GM19023 (cell line): ENCODE measurements around the gene NCOA1.

Experiments
- ATAC-seq: cut with Tn5 transposase; IDR thresholded peaks from one replicate; pipeline ENCODE4 v1.9.1; 2021; ENCODE audit warnings: mild to moderate bottlenecking, moderate library complexity; ENCODE audit not compliant: unreplicated experiment

Gene NCOA1

DNA sequence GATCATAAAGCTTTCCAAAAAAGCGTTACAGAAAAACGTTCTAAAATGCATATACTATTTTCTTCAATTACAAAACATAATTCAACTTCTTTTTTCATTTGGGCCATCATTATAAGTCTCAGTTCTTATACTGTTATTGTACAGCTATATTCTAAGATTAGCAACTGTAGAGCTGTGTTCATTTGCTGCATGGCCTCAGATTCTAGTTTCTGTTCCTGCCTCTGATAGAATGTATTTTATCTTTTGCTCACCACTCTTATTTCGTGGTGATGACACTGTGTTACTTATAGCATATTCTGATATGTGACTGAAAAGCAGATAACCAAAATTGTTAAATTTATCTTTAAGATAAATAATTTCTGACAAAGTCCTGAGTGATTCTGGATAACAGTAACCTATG, 234.9 kb downstream of the NCOA1 start:
- ATAC-seq = no peak

GRCh38 chr2:24730481-24730880, 239.4 kb downstream of the NCOA1 start:
- ATAC-seq = no peak

GRCh38 chr2:24731040-24731439, 240.0 kb downstream of the NCOA1 start:
- no peak for ATAC-seq

GRCh38 chr2:24731923-24732322, 240.9 kb downstream of the NCOA1 start:
- ATAC-seq = no peak

GRCh38 chr2:24734741-24735140, 243.7 kb downstream of the NCOA1 start:
- ATAC-seq = no peak

DNA sequence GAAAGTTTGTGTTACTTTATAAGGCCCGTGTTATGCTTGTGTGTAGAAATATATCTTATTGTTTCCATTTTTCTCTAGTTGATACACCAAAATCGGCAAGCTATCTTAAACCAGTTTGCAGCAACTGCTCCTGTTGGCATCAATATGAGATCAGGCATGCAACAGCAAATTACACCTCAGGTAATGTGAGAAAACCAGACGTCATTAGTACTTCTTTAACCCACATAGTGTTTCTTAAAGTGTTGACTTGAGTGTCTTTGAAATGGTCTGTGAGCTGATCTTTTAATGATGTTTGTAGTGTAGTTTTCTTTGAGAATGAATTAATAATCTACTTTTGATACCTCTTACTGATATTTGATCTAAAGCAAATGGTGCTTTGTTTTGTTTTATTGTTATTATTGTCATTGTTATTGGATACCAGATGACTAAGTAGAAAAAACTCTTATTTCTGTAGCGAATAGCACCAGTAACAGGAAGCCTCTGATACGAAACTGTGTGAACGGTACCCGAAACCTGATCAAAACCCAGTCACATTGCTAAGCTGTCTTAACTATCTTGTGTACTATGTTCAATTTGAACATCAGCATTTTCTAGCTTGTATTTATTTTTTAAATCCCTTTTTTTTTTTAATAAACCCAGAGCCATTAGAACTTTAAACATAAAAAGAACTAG, 248.4 kb downstream of the NCOA1 start:
- ATAC-seq = no peak

- ATAC-seq = no peak
These were observed 249.1 kb downstream of the NCOA1 start for GRCh38 chr2:24740142-24740541.

- no peak for ATAC-seq
These were observed 251.7 kb downstream of the NCOA1 start for GRCh38 chr2:24742730-24743129.

- no peak for ATAC-seq
These were observed 252.9 kb downstream of the NCOA1 start for GRCh38 chr2:24743924-24744323.

- ATAC-seq = no peak
These were observed 253.3 kb downstream of the NCOA1 start for GRCh38 chr2:24744356-24744755.

DNA sequence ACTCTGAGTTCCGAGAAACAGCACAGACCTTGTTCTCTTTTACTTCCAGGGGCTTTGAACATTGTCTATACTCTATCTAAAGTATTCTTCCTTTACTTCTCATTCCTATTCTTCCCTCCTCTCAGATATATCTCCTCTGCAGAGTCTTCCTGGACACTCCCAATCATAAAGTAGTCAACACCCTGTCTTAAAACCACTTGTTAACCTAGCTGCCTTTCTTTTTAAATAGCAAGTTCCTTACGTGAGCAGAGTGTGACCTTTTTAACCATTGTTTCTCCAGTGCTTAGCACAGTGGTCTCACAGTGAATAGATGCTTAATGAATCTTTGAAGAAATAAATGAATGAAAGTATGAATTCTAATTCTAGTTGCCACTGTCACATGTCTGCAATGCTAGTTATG, 254.8 kb downstream of the NCOA1 start:
- no peak for ATAC-seq

DNA sequence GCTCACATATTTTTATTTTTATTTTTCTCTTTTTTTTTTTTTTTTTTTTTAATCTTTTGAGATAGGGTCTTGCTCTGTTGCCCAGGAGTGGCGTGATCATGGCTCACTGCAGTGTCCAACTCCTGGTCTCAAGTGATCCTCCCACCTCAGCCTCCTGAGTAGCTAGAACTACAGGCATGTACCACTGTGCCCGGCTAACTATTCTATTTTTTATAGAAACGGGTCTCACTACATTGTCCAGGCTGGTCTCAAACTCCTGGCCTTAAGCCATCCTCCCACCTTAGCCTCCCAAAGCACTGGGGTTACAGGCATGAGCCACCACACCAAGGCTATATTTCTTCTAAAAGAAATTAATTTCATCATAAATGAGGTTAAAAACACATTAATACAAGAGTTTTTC, 256.2 kb downstream of the NCOA1 start:
- no peak for ATAC-seq

- no peak for ATAC-seq
These were observed 258.1 kb downstream of the NCOA1 start for GRCh38 chr2:24749069-24749691.

DNA sequence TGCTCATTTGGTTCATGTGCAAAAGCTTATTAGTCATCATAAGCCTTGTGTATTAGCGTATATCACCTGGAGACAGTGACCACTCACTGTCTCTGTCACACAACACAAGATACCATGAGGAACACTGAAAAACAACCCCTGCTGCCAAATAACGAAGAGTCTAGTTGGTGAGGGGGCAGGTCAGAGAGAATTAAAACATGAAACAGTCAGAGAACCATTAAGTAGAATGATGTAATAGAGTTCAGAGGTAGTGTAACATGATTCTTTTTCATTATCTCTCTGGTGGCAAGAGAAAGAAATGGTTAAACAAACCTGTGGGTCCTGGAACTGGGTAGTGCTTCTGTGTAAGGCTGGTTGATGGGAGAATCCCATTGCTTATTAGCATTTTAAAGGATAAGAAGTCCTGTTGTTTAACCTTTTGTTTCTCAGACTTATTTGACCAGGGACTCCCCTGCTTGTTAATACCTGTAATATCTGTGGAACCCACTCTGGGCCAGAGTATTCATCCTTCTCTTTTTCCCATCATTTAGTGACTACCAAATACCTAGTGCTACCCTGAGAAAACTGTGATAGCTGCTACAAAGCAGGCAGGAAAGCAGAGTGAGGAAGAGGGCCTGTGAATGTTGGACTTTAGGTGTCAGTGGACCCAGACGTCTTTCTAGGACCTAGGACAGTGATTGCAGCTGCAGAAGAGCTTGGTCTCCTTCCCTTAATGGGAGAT, 264.1 kb downstream of the NCOA1 start:
- ATAC-seq = no peak

GRCh38 chr2:24756789-24757188, 265.7 kb downstream of the NCOA1 start:
- ATAC-seq = no peak

DNA sequence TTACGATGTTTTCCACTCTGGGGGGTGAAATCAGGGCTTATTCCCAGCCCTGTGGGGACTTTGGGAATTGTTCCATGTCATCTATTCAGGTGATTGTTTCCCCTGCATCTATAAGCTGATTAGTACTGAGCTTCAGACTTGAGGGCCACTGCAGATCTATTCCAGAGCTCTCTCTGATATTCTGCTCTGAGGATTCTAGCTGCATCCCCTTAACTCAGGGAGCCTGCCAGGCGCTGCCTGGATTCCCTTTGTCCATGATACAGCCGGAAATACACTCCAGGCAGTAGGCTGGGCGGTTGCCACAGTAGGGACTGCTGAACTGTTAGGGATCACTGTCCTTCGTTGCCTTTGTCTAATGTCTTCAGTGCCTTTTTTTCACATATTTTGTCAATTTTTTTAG, 270.8 kb downstream of the NCOA1 start:
- no peak for ATAC-seq

DNA sequence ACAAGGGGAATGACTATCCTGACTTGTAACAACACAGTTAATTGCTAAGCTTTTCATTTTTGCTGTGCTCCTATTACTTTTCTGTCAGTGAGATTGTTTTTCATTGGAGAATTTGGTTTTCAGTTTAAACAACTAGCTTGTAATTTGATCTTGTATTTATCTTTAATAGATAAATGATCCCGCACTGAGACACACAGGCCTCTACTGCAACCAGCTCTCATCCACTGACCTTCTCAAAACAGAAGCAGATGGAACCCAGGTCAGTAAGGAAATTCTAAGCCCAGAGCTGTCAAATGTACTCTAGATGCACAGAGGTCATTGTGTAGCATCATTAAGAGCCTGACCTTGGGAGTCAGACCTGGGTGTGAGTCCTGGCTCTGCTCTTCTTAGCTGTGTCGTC, 271.5 kb downstream of the NCOA1 start:
- ATAC-seq = no peak

GRCh38 chr2:24763843-24764242, 272.8 kb downstream of the NCOA1 start:
- no peak for ATAC-seq

- no peak for ATAC-seq
These were observed 275.6 kb downstream of the NCOA1 start for GRCh38 chr2:24766609-24767008.

- ATAC-seq = no peak
These were observed 277.0 kb downstream of the NCOA1 start for GRCh38 chr2:24768013-24768412.

DNA sequence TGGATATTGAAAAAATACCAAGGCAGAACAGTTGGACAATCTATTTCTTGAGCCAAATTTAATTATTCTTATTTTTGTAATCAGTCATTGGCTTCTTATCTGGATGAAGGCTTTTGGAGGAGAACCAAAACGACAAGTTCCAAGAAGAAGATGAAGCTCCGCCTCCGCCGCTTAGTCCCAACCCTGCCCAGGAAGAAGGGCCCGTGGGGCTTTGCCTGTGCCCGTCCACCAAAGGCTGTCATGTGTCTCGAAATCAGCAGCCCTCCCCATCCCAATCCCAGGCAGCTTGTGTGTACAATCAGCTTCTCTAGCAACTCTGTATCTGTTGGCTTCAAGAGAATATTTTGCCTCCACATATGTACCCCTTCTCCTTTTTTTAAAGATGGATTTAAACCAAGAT, 277.5 kb downstream of the NCOA1 start:
- ATAC-seq = no peak

- ATAC-seq = no peak
These were observed 280.0 kb downstream of the NCOA1 start for GRCh38 chr2:24771061-24771460.
